TTC549 (cell line): ENCODE data around the gene TNK2.
A peak's percentile ranks its signal among the peaks of the same experiment; 100 is the strongest.
"Not testable (repeated sequence)": the region's sequence is repeated elsewhere in the genome, so short reads cannot be mapped to it uniquely, and the experiment has no call there.

Experiments used
- FAIRE-seq: peaks from 2 replicates; lab custom pipeline; 2012; peaks lifted over from hg19 to GRCh38; lab: Jason Lieb, UNC

TNK2 gene

DNA sequence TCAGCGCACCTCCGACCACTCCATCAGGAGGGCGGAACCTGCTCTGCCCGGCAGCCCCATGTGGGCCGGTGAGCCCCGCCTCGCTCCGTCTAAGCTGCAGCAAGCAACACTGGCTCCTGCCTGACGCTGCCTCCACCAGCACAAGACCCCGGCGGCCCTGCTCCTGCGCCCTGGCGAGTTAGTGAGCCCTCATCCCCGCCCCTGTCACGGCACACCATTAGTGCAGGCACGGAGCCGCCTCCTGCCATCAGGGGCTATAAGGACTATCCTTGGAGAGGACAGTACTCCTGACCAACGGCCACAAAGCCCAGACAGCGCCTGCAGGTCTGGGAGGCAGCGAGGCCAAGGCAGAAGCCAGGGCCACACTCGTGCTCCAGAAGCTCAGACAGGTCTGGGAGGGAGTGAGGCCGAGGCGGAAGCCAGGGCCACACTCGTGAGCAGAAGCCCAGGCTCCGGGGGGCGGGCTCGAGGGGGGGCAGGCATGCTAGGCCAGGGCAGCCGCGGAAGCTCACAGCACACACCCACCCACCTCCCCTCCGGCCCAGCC is 39.4 kb downstream of the TNK2 start:
- no peak for FAIRE-seq

- no peak for FAIRE-seq
These were observed 40.0 kb downstream of the TNK2 start for GRCh38 chr3:195868336-195868865.

GRCh38 chr3:195867631-195868335 is 40.6 kb downstream of the TNK2 start:
- FAIRE-seq = no peak

DNA sequence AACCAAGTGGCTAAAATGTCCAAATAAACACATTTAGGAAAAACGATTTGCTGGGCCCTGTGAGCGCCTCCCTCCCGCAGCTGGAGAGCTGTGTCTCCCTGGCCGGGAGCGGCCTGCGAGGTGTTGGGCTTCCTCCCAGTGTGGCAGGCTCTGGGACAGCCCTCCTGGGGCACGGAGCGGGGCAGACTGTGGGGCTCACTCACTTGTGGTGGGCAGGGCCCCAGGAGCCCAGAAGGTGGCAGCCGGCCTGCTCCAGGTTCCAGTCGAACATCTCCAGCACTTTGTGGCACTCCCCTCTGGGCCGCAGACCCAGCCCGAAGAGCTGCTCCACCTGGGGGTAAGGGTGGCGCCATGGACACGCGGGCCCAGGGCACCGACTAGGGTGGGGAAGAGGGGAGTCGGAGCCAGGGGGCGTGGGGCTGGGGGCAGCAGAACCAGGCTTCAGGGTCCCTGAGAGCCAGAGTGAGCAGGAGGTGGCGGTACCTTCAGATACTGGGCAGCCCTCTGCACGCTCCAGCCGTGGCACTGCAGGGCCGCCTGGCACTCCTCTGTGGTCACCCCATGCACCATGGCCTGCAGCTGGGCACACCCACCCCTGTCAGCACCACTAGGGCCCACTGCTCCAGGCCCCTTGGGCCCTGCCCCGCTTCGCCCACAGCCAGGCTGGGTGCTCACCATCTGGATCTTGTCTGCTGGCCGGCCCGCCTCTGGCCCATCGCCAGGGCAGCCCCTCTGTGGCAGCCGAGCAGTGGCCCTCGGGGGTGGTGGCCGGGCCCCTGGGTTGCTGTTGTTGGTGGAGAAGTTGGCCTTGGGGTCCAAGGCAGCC is 41.5 kb downstream of the TNK2 start:
- FAIRE-seq = no peak

DNA sequence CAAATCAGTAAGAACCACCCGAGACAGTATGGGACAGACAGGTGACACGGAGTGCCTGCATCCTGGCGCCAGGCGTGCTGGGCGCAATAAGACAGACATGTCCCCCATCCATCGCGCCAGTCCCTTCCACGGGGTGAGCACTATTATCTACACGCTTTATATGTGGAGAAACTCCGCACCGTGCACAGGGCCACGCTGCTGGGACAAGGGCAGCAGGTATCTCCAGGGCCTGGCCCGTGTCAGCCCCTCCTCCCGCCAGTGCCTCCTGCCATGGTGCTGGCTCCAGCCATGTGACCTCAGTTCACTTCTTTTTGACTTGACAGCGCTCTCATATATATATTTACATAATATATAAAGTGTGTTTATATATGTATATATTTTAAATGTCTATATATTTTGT is 42.6 kb downstream of the TNK2 start:
- no peak for FAIRE-seq

DNA sequence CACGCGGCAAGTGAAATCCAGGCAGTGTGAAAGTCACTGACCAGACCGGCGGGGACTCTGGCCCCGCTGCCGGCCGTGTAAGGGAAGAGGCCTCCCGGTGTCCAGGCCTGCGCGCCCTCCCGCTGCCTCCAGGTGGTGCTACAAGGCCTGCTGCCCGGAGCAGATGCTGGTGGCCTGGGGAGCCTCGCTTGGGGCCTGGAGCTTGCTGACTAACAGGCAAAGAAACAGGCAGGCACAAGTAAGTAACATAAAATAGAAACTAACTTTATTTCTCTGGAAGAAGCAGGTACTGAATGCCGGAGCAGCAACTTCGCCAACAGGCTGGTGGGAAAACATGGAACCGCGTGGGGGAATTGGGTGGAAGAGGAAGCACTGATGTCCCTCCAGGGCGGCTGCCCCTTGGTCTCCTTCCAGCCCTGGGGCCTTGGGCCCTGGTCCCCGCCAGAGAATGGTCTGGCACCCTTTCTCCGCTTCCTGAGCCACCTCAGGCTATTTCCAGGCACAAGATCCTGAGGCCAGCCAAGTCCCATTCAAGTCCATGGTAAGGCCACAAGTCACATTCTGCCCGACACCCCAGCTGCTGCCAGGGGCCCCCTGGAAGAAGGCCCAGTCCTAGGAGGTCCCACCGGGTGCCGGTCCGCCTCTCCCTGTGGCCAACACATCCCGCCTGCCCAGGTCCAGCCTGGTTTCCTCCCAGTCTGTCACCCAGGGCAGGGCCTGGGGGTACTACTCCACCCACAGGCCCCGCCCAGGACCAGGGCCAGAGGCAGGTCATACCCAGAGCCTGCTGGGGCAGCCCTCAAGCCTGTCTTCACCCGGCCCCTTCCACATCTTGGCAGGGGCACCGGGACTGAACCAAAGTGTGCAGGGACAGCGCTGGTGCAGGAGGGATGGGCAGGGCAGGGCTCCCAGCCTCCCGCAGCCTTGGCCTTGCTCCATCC is 45.0 kb downstream of the TNK2 start:
- no peak for FAIRE-seq

DNA sequence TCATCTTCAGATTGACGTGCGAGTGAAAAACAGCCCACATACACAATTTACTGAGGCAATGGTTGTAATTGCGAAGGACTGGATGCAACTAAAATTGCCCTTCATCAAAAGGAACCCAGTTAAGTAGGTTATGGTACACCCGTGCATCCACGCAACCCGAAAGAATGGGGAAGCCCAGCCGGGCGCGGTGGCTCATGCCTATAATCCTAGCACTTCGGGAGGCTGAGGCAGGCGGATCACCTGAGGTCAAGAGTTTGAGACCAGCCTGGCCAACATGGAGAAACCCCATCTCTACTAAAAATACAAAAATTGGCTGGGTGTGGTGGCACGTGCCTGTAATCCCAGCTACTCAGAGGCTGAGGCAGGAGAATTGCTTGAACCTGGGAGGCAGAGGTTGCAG is 46.0 kb downstream of the TNK2 start:
- not testable (repeated sequence) for FAIRE-seq

DNA sequence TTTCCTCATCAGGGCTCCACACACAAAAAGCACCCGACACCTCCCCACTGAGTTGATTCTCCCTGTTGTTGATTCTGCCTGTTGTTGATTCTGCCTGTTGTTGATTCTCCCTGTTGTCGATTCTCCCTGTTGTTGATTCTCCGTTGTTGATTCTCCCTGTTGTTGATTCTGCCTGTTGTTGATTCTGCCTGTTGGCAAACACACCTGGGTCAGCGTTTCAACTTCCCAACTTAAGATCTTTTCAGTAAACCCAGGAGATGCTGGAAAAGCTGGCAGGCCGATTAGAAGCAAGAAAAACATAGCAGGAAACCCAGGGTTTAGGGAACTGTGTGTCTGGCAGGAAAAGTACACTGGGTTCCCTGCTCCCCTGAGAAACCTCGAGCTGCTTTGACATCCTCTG is 47.9 kb downstream of the TNK2 start:
- no peak for FAIRE-seq

DNA sequence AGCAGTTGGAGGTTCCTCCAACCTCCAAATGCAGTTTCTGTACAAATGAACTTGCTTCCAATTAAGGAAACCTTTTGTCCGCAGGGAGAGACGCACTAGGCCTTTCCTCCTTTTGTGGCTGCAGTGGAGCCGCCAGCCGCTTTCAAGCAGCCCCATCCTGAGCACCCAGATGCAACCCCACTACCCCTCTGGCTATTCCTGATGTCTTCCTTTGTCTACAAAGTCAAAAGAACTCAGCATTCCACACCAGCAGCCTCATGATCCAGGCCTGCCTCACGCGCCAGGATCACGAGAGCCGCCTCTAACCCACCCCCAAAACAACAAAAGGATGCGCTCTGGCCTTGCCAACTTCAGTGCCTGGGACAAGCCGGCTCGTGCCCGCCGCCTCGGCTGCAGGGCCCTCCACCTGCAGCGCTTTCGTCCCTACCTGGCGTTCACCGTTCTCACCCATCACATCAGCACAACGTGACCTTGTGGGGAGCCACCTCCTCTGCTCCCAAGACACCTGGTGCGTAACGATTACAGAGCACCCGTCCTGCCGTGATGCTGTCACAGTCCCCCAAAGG is 48.4 kb downstream of the TNK2 start:
- no peak for FAIRE-seq

DNA sequence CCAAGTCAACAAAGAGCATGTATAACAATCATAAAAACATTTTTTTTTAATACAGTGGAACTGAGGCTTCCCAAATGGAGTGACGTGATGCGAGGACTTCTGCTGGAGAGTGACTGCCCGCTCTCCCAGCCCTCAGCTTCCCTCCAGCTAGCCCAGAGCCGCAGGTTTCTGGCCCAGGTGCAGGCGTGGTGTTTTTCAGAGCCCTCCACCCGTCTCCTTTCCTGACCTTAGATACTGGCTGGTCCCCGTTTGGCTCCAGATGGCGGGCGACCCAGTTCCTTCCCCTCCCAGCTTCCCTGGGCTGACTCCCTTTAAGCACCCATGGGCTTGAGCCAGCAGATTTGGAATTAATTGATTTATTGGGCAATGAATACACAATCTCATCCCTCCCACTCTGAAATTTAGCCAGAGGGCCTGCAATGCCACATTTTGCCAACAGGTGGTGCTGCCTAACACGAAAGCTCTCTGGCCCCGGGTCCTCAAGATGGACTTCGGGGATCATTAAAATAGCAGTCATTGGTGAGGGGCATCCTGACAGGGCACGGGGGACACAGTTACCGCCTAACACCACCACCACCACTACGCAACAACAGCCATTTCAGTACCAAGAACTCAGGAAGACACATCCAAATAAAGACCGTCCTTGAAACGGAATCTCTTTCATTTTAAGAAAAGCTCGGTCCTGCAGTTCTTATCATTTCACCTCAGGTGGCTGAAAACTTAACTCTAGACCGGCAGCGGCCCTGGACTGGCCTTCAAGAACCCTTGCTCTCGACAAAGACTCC is 49.1 kb downstream of the TNK2 start:
- FAIRE-seq = no peak

GRCh38 chr3:195856410-195857084 is 51.8 kb downstream of the TNK2 start:
- no peak for FAIRE-seq

- FAIRE-seq = no peak
These were observed 52.6 kb downstream of the TNK2 start for GRCh38 chr3:195855471-195856409.

GRCh38 chr3:195854628-195855294 is 53.6 kb downstream of the TNK2 start:
- no peak for FAIRE-seq

GRCh38 chr3:195853996-195854395 is 54.4 kb downstream of the TNK2 start:
- FAIRE-seq = no peak

DNA sequence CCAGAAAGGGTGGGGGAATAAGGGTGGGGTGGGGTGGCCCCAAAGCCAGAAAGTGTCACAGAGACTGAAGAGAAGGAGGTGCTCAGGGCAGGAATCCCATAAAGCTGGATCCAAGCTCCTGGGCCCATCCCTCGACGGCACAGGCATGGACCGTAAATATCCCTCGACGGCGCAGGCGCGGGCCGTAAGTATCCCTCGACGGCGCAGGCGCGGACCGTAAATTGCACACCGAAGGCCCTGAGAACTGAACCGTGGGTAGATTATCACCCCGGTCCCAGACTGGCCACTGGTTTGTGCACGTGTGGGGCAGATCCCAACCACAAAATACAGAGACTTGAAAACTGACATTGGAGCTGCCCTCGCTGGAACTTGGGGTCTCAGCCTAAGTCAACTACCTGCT is 55.3 kb downstream of the TNK2 start:
- FAIRE-seq = no peak

- FAIRE-seq = peak; percentile 76
These were observed 57.4 kb downstream of the TNK2 start for GRCh38 chr3:195850857-195851543.

- no peak for FAIRE-seq
These were observed 58.9 kb downstream of the TNK2 start for GRCh38 chr3:195849322-195850074.
